T-cell (primary cell): ENCODE data around the gene LSM4. TPM values are rescaled to one million over a fixed set of nuclear protein-coding genes. Genes with fewer than 3 reads are reported as not detected.
A peak's percentile ranks its signal among the peaks of the same experiment; 100 is the strongest.
"Not testable (repeated sequence)": the region's sequence is repeated elsewhere in the genome, so short reads cannot be mapped to it uniquely, and the experiment has no call there.

Experiments
- ATAC-seq, 4 experiments: fragments of 200-7000 bp in 3 of 4; fragments of 150-1000 bp in 1 of 4; cut with Tn5 transposase; replicated peaks in 1 of 4; 1 replicate in 3 of 4; 2 replicates in 1 of 4; pipeline ENCODE4 v1.10.0; 2021; ENCODE audit warnings: moderate library complexity in 3 of 4, mild to moderate bottlenecking in 2 of 4, moderate number of reproducible peaks in 1 of 4
- CTCF ChIA-PET, 2 donors: fragments of 300-600 bp; sonication (Branson Sonifier 250); formaldehyde crosslinking; loops; one replicate each; lab custom pipeline; 2022; ENCODE audit warnings: antibody characterized with exemption in 2 of 2; lab: Charles Lee
- POLR2A ChIA-PET, 2 donors: fragments of 300-600 bp; sonication (Branson Sonifier 250); formaldehyde crosslinking; loops; one replicate each; lab custom pipeline; 2022; ENCODE audit warnings: antibody characterized with exemption in 2 of 2; lab: Charles Lee
- DNase-seq, 35 experiments: peaks; one replicate each; pipeline versions ENCODE4 v3.0.0 to v3.0.0-alpha.2; 2013 to 2023
- H3K27ac ChIP-seq: one replicate; pipeline ENCODE4 v1.5.1; 2013; ENCODE audit warnings: low read length
- H3K27me3 ChIP-seq, 2 experiments: replicated peaks in 1 of 2; 1 replicate in 1 of 2; 2 replicates in 1 of 2; pipeline versions ENCODE4 v1.6.1 to v1.7.0; 2013; ENCODE audit warnings: low read length in 1 of 2, mixed read lengths in 1 of 2; ENCODE audit not compliant: control insufficient read depth in 2 of 2, insufficient read depth in 2 of 2; ENCODE audit errors: extremely low read depth in 1 of 2
- H3K36me3 ChIP-seq, 2 donors: 1 replicate in 1 of 2; 2 replicates in 1 of 2; pipeline versions ENCODE4 v1.6.1 to v1.7.0; 2013; ENCODE audit warnings: low read length in 1 of 2; ENCODE audit not compliant: control insufficient read depth in 2 of 2, insufficient read depth in 1 of 2; ENCODE audit errors: extremely low read depth in 1 of 2
- H3K4me1 ChIP-seq, 2 experiments: 1 replicate in 1 of 2; 2 replicates in 1 of 2; pipeline versions ENCODE4 v1.6.1 to v1.7.0; 2013; ENCODE audit warnings: low read length in 2 of 2, mixed read lengths in 1 of 2; ENCODE audit not compliant: insufficient read depth in 2 of 2, control insufficient read depth in 1 of 2; ENCODE audit errors: extremely low read depth in 1 of 2
- H3K4me3 ChIP-seq, 2 donors: 1 replicate in 1 of 2; 2 replicates in 1 of 2; pipeline versions ENCODE4 v1.5.1 to v1.7.0; 2013; ENCODE audit warnings: mild to moderate bottlenecking in 2 of 2, low read length in 1 of 2, moderate library complexity in 1 of 2; ENCODE audit not compliant: control insufficient read depth in 1 of 2; ENCODE audit errors: extremely low read depth in 1 of 2
- H3K9me3 ChIP-seq: 2 replicates; pipeline ENCODE4 v1.7.0; 2013
- H3K27ac Mint-ChIP-seq, 2 donors: one replicate each; pipeline ENCODE4 v1.8.0; 2020 to 2021; ENCODE audit warnings: mild to moderate bottlenecking in 2 of 2, mixed read lengths in 2 of 2
- H3K27me3 Mint-ChIP-seq, 2 donors: one replicate each; pipeline ENCODE4 v1.8.0; 2021 to 2022; ENCODE audit warnings: mixed read lengths in 2 of 2
- H3K36me3 Mint-ChIP-seq: one replicate; pipeline ENCODE4 v1.8.0; 2021; ENCODE audit warnings: mixed read lengths
- H3K4me1 Mint-ChIP-seq, 3 donors: one replicate each; pipeline ENCODE4 v1.8.0; 2020 to 2022; ENCODE audit warnings: mixed read lengths in 3 of 3, mild to moderate bottlenecking in 1 of 3
- H3K4me3 Mint-ChIP-seq, 3 donors: one replicate each; pipeline ENCODE4 v1.8.0; 2020 to 2022; ENCODE audit warnings: mild to moderate bottlenecking in 3 of 3, mixed read lengths in 3 of 3, moderate library complexity in 3 of 3
- H3K9me3 Mint-ChIP-seq, 3 donors: one replicate each; pipeline ENCODE4 v1.8.0; 2020 to 2022; ENCODE audit warnings: mixed read lengths in 3 of 3
- WGBS: methylation state at CpG from one replicate; pipeline ENCODE4 v1.1.5; 2013; ENCODE audit warnings: missing lambda C conversion rate; ENCODE audit not compliant: insufficient coverage; 5-methylcytosine and 5-hydroxymethylcytosine counted together
- total RNA-seq, 35 experiments: library from RNA in 6 of 35; stranded (reverse) in 6 of 35; fragments of 120-200 nt in 1 of 35; gene quantifications; one replicate each; pipeline versions ENCODE4 v1.2.1 to v1.2.4 and lab custom pipeline; 2013 to 2026

The LSM4 gene
- total RNA-seq, 5 donors from 2014 or later (not counting 1 experiment from before 2014, with no cell fraction given): 58.5 to 82.7 (median 69.1) TPM

- WGBS: 100% methylated on average over 1 of the region's 7 CpGs
- peaks cover 35% of the 10 kb centered on the region for H3K36me3 Mint-ChIP-seq
- no peak for ATAC-seq
- no peaks in the 10 kb centered on the region for H3K9me3 ChIP-seq
- no peak overlapping the region for H3K27ac Mint-ChIP-seq
- peaks cover 0 to 11% (median 10%) of the 10 kb centered on the region in 3 donors for H3K4me1 Mint-ChIP-seq
- H3K9me3 Mint-ChIP-seq: no peaks in the 10 kb centered on the region
- no peak for DNase-seq
- peaks cover 0 to 10% of the 10 kb centered on the region in 2 donors for H3K36me3 ChIP-seq
- ChIA-PET POLR2A (no interaction called here), CTCF (interaction anchor here in 1 of 2 donors (0.7 kb wide), 1 partner anchor 732 kb away, joined by 4 read pairs; no protein-coding TSS in a partner anchor)
- H3K4me3 ChIP-seq: no peak overlapping the region
- no peaks in the 10 kb centered on the region for H3K4me1 ChIP-seq
- H3K27ac ChIP-seq: no peak overlapping the region
- H3K27me3 Mint-ChIP-seq: no peaks in the 10 kb centered on the region
- H3K27me3 ChIP-seq: no peaks in the 10 kb centered on the region
- H3K4me3 Mint-ChIP-seq: no peak overlapping the region
Observed at GRCh38 chr19:18351544-18351943, 28.7 kb upstream of the LSM4 start.

- H3K36me3 Mint-ChIP-seq: peaks cover 35% of the 10 kb centered on the region
Observed at GRCh38 chr19:18350490-18350889, 27.6 kb upstream of the LSM4 start.

GRCh38 chr19:18349524-18350128 is 26.8 kb upstream of the LSM4 start:
- CTCF ChIA-PET: no interaction called here
- no peaks in the 10 kb centered on the region for H3K9me3 ChIP-seq
- H3K4me3 Mint-ChIP-seq: no peak overlapping the region

More at GRCh38 chr19:18350490-18350889, 27.6 kb upstream of the LSM4 start:
- Mint-ChIP-seq H3K9me3 (no peaks in the 10 kb centered on the region), H3K27ac (no peak overlapping the region), H3K27me3 (no peaks in the 10 kb centered on the region), H3K4me3 (no peak overlapping the region), H3K4me1 (peaks cover 5 to 16% (median 13%) of the 10 kb centered on the region in 3 donors)
- POLR2A ChIA-PET: no interaction called here
- ATAC-seq (no peak), DNase-seq (no peak)
- Histone ChIP-seq H3K4me3 (no peak overlapping the region), H3K36me3 (peaks cover under 1 to 8% of the 10 kb centered on the region in 2 donors), H3K9me3 (no peaks in the 10 kb centered on the region), H3K27me3 (no peaks in the 10 kb centered on the region), H3K4me1 (no peaks in the 10 kb centered on the region), H3K27ac (no peak overlapping the region)
- 88% methylated on average over 9 of the region's 9 CpGs for WGBS
- CTCF ChIA-PET: no interaction called here

GRCh38 chr19:18348818-18349339 is 26.0 kb upstream of the LSM4 start:
- ATAC-seq, H3K9me3 Mint-ChIP-seq, H3K9me3 ChIP-seq, POLR2A ChIA-PET, H3K4me3 ChIP-seq, H3K27me3 ChIP-seq, H3K4me1 ChIP-seq, H3K4me3 Mint-ChIP-seq, DNase-seq, H3K27ac Mint-ChIP-seq, H3K27me3 Mint-ChIP-seq, H3K27ac ChIP-seq: not testable (repeated sequence)
- Mint-ChIP-seq H3K4me1 (peaks cover 5 to 16% (median 13%) of the 10 kb centered on the region in 3 donors), H3K36me3 (peaks cover 30% of the 10 kb centered on the region)
- H3K36me3 ChIP-seq: peaks cover 6 to 16% of the 10 kb centered on the region in 2 donors
- WGBS: no CpG with 5 or more reads among the region's 6 CpGs
- CTCF ChIA-PET: interaction anchor here in 1 of 2 donors (0.7 kb wide), 1 partner anchor 138 kb away, joined by 3 read pairs; no protein-coding TSS in a partner anchor

More at GRCh38 chr19:18349524-18350128, 26.8 kb upstream of the LSM4 start:
- Mint-ChIP-seq H3K27ac (no peak overlapping the region), H3K36me3 (peaks cover 32% of the 10 kb centered on the region), H3K9me3 (no peaks in the 10 kb centered on the region), H3K4me1 (peaks cover 5 to 16% (median 13%) of the 10 kb centered on the region in 3 donors), H3K27me3 (no peaks in the 10 kb centered on the region)
- H3K4me3 ChIP-seq: no peak overlapping the region
- POLR2A ChIA-PET: no interaction called here
- H3K27me3 ChIP-seq: no peaks in the 10 kb centered on the region
- no peak overlapping the region for H3K27ac ChIP-seq
- ATAC-seq (no peak), DNase-seq (peak in 2 of 35 experiments; percentile 7 to 16)
- H3K36me3 ChIP-seq: peaks cover 6 to 12% of the 10 kb centered on the region in 2 donors
- H3K4me1 ChIP-seq: no peaks in the 10 kb centered on the region
- WGBS: 100% methylated on average over 1 of the region's 12 CpGs

GRCh38 chr19:18348171-18348570 is 25.3 kb upstream of the LSM4 start:
- peak overlapping the region in 1 of 2 donors; percentile 6 for H3K27ac Mint-ChIP-seq
- Histone ChIP-seq H3K9me3 (no peaks in the 10 kb centered on the region), H3K27me3 (no peaks in the 10 kb centered on the region), H3K4me1 (no peaks in the 10 kb centered on the region), H3K27ac (no peak overlapping the region), H3K36me3 (peaks cover 6 to 18% of the 10 kb centered on the region in 2 donors), H3K4me3 (no peak overlapping the region)
- ChIA-PET POLR2A (no interaction called here), CTCF (interaction anchor here in 1 of 2 donors (0.7 kb wide), 1 partner anchor 109 kb away, joined by 3 read pairs; no protein-coding TSS in a partner anchor)
- 95% methylated on average over 14 of the region's 17 CpGs for WGBS
- no peak overlapping the region for H3K4me3 Mint-ChIP-seq
- peaks cover 25% of the 10 kb centered on the region for H3K36me3 Mint-ChIP-seq
- no peak for DNase-seq
- peaks cover 5 to 16% (median 9%) of the 10 kb centered on the region in 3 donors for H3K4me1 Mint-ChIP-seq
- ATAC-seq: no peak
- H3K27me3 Mint-ChIP-seq: no peaks in the 10 kb centered on the region
- H3K9me3 Mint-ChIP-seq: no peaks in the 10 kb centered on the region

GRCh38 chr19:18346091-18346490 is 23.2 kb upstream of the LSM4 start:
- Histone ChIP-seq H3K4me3 (no peak overlapping the region), H3K9me3 (no peaks in the 10 kb centered on the region), H3K4me1 (peaks cover 0 to 7% of the 10 kb centered on the region in 2 experiments), H3K27me3 (no peaks in the 10 kb centered on the region), H3K27ac (no peak overlapping the region), H3K36me3 (peaks cover 6 to 21% of the 10 kb centered on the region in 2 donors)
- no peak for DNase-seq
- ChIA-PET POLR2A (no interaction called here), CTCF (interaction anchor here in 1 of 2 donors (0.6 kb wide), 1 partner anchor 18 kb away, joined by 3 read pairs; no protein-coding TSS in a partner anchor)
- peaks cover 18 to 27% (median 20%) of the 10 kb centered on the region in 3 donors for H3K4me1 Mint-ChIP-seq
- H3K27me3 Mint-ChIP-seq: no peaks in the 10 kb centered on the region
- ATAC-seq: no peak
- no peaks in the 10 kb centered on the region for H3K9me3 Mint-ChIP-seq
- peak overlapping the region in 1 of 2 donors; percentile 6 for H3K27ac Mint-ChIP-seq
- H3K4me3 Mint-ChIP-seq: no peak overlapping the region
- WGBS: 100% methylated on average over 2 of the region's 8 CpGs
- peaks cover 25% of the 10 kb centered on the region for H3K36me3 Mint-ChIP-seq
